ENCODE results near the gene RFESD. TPM values are rescaled to one million over a fixed set of nuclear protein-coding genes. Genes with fewer than 3 reads are reported as not detected.

The RFESD gene
- 0.46 TPM for polyA plus RNA-seq (2012; ENCODE audit: insufficient read length, low read depth)

DNA sequence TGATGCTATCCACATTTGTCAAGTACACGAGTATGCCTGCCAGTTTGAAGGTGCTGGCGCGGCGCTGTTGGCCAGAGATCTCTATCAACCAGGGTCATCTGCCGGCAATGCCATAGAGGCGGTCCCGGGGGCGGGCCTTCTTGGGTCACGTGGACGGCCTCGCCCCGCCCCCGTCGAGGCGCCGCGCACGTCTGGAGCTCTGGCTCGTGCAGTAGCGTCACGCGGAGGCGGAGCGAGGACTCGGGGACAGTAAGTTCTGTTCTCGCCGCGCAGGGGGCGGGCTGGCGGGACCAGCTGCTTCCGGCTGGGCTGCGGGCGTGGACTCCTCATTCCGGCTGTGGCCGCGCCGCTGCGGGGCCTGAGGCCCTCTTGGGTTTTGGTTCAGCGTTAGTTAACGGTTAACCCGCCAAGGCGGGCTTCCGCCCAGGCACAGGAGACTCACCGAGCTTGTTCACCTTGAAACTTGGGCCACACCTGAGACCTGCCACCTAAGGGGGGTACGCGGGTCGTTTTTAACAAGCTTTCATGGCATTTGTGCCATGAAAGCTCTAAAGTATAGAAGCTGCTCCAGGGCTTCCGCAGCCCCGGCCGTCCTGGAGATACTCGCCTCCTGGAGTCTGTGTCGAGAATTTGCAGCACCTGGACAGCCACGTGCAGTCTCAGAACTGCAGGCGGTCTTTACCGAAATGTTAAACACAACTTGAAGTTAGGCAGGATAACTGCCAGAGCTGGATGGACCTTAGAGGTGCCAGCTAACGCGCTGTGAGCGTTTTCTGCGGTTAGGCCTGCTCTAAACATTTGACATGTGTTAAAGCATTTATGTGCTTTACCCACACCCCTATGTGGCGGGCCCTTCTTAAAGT is at the start of gene RFESD:
Gene RFESD (plus strand): TSS at position 209 of the 863 bp plus-strand sequence. CDS start 5,495 bp downstream, outside the sequence.
- TF ChIP-seq SIN3A (IDR thresholded peaks at IDR 0.05; ENCODE audit: borderline replicate concordance, insufficient read depth, low read length) (no peak), TAF1 (IDR thresholded peaks at IDR 0.05; ENCODE audit: borderline replicate concordance, insufficient read depth, low read length) (no peak), FOXP2 (optimal IDR thresholded peaks at IDR 0.05; ENCODE audit: borderline replicate concordance, extremely low read depth, extremely low read length, insufficient read depth) (peak; percentile 90), POLR2AphosphoS5 (IDR thresholded peaks at IDR 0.05; ENCODE audit: low read depth, low read length) (peak; percentile 66)

DNA sequence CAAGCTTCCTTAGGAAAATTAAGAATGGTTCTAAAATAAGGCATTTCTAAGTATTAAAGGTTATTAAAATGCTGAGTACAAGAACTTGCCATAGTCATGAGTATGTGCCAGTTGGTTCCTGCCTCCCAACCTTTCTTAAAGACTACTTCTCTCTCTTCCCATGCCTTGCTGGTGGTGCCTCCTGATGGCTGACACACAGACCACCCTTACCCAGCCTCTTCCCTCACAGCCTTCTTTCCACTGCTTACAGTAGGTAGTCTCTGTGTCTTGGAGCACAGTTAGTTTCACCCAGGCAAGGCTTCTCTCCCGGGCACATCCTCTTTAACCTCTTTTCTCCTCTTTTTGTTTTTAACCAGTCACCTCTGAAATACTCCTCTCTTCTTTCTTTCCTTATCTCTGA is 47.3 kb upstream of the RFESD start:
- TF ChIP-seq FOXP2 (optimal IDR thresholded peaks at IDR 0.05; ENCODE audit: borderline replicate concordance, extremely low read depth, extremely low read length, insufficient read depth) = no peak
- TF ChIP-seq, protein P1, sequence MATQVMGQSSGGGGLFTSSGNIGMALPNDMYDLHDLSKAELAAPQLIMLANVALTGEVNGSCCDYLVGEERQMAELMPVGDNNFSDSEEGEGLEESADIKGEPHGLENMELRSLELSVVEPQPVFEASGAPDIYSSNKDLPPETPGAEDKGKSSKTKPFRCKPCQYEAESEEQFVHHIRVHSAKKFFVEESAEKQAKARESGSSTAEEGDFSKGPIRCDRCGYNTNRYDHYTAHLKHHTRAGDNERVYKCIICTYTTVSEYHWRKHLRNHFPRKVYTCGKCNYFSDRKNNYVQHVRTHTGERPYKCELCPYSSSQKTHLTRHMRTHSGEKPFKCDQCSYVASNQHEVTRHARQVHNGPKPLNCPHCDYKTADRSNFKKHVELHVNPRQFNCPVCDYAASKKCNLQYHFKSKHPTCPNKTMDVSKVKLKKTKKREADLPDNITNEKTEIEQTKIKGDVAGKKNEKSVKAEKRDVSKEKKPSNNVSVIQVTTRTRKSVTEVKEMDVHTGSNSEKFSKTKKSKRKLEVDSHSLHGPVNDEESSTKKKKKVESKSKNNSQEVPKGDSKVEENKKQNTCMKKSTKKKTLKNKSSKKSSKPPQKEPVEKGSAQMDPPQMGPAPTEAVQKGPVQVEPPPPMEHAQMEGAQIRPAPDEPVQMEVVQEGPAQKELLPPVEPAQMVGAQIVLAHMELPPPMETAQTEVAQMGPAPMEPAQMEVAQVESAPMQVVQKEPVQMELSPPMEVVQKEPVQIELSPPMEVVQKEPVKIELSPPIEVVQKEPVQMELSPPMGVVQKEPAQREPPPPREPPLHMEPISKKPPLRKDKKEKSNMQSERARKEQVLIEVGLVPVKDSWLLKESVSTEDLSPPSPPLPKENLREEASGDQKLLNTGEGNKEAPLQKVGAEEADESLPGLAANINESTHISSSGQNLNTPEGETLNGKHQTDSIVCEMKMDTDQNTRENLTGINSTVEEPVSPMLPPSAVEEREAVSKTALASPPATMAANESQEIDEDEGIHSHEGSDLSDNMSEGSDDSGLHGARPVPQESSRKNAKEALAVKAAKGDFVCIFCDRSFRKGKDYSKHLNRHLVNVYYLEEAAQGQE (IDR thresholded peaks at IDR 0.05; ENCODE audit: insufficient read depth in 1 of 2, low read depth in 2 of 2, low read length in 2 of 2) = no peak
- TF ChIP-seq TAF1 (IDR thresholded peaks at IDR 0.05; ENCODE audit: borderline replicate concordance, insufficient read depth, low read length) = no peak
- no peak for TF ChIP-seq POLR2AphosphoS5 (IDR thresholded peaks at IDR 0.05; ENCODE audit: low read depth, low read length)
- TF ChIP-seq SIN3A (IDR thresholded peaks at IDR 0.05; ENCODE audit: borderline replicate concordance, insufficient read depth, low read length) = no peak

DNA sequence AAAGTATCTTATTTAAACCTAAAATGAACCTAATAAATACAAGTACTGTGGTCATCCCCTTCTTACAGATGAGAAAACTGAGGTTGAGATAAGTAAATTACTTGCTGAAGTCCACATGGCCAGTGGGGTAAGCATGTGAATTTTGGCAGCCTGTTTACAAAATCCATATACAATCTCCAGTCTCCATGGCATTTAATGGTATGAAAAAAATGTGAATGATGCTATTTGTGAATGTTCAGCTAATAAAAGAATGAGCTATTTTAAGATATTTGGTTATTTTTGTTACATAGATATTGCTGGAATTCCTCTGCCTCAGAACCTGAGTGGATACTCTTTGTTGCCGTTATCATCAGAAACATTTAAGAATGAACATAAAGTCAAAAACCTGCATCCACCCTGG is 46.0 kb upstream of the RFESD start:
- TF ChIP-seq SIN3A (IDR thresholded peaks at IDR 0.05; ENCODE audit: borderline replicate concordance, insufficient read depth, low read length) (no peak), POLR2AphosphoS5 (IDR thresholded peaks at IDR 0.05; ENCODE audit: low read depth, low read length) (no peak), TAF1 (IDR thresholded peaks at IDR 0.05; ENCODE audit: borderline replicate concordance, insufficient read depth, low read length) (no peak), FOXP2 (optimal IDR thresholded peaks at IDR 0.05; ENCODE audit: borderline replicate concordance, extremely low read depth, extremely low read length, insufficient read depth) (no peak)
- TF ChIP-seq, protein P1 (IDR thresholded peaks at IDR 0.05; ENCODE audit: insufficient read depth in 1 of 2, low read depth in 2 of 2, low read length in 2 of 2) = no peak

DNA sequence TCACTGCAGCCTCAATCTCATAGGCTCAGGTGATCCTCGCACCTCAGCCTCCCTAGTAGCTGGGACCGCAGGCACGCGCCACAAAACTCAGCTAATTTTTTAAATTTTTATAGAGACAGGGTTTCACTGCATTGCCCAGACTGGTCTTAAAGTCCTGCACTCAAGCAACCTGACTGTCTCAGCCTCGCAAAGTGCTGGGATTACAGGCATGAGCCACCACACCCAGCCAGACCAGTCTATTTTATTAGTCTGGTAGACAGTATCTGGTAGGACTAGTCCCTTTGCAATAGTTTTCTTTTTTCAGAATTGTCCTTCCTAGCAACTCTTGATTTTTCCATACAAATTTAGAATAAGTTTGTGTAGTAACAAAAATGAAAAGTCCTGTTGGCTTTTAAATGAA is 40.8 kb upstream of the RFESD start:
- TF ChIP-seq TAF1 (IDR thresholded peaks at IDR 0.05; ENCODE audit: borderline replicate concordance, insufficient read depth, low read length) (no peak), POLR2AphosphoS5 (IDR thresholded peaks at IDR 0.05; ENCODE audit: low read depth, low read length) (no peak), FOXP2 (optimal IDR thresholded peaks at IDR 0.05; ENCODE audit: borderline replicate concordance, extremely low read depth, extremely low read length, insufficient read depth) (no peak), SIN3A (IDR thresholded peaks at IDR 0.05; ENCODE audit: borderline replicate concordance, insufficient read depth, low read length) (no peak)
- TF ChIP-seq, protein P1 (IDR thresholded peaks at IDR 0.05; ENCODE audit: insufficient read depth in 1 of 2, low read depth in 2 of 2, low read length in 2 of 2) = no peak

DNA sequence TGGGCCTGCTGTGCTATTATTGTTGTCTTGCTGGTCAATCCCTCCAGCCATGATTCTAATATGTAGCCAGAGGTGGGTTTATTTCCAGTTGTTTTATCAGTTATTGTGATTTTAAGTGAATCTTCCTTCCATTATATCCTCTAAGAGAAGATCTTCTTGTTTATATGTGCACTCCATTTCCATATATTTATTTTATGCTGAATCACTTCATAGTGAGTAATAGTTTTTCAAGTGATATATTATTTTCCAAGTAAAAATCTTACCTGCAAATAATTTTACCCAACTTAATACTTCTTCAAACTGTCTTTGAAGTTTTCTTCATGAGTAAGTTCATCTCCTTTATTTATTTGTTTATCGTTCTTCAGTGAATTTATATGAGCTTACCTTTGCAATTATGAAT is 40.2 kb upstream of the RFESD start:
- TF ChIP-seq SIN3A (IDR thresholded peaks at IDR 0.05; ENCODE audit: borderline replicate concordance, insufficient read depth, low read length) (no peak), TAF1 (IDR thresholded peaks at IDR 0.05; ENCODE audit: borderline replicate concordance, insufficient read depth, low read length) (no peak), POLR2AphosphoS5 (IDR thresholded peaks at IDR 0.05; ENCODE audit: low read depth, low read length) (no peak), FOXP2 (optimal IDR thresholded peaks at IDR 0.05; ENCODE audit: borderline replicate concordance, extremely low read depth, extremely low read length, insufficient read depth) (no peak)
- TF ChIP-seq, protein P1 (IDR thresholded peaks at IDR 0.05; ENCODE audit: insufficient read depth in 1 of 2, low read depth in 2 of 2, low read length in 2 of 2) = no peak

All from PFSK-1 (cell line).